ENCODE results near the gene PPP6R2.

DNA sequence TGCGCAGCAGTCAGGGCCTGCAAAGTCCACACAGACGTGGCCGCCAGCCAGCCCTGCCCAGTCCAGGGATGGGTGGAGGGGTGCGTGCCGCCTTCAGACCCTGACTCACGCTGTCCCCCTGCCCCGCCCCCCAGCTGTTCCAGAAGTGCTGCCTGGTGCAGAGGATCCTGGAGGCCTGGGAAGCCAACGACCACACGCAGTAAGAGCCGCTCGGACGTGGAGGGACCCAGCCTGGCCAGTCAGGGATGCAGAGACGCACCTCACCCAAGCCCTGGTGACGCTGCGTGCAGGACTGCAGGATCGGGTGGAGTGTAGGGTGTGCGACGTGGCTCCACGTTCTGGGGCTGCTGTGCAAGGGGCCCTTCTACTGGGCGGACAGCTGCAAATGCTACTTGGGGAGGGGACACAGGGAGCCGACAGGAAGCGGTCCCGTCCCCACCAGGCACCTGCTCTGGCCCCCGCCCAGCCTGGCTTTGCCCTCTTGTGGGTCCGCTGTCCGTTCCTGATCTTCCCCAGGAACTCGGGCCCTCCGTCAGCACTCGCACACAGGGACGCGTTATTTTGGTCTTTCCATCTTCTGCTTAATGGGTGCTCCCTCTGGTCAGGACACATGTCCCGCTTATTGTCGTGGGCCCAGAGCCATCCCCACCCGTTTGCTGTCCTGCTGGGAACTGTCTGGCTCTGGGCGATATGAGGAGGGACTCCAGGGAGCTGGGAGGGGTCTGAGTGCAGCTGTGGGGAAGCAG, 89.2 kb downstream of the PPP6R2 start:
- no peak for TF ChIP-seq RFX5 (IDR thresholded peaks at IDR 0.05)
- TF ChIP-seq, protein P1, sequence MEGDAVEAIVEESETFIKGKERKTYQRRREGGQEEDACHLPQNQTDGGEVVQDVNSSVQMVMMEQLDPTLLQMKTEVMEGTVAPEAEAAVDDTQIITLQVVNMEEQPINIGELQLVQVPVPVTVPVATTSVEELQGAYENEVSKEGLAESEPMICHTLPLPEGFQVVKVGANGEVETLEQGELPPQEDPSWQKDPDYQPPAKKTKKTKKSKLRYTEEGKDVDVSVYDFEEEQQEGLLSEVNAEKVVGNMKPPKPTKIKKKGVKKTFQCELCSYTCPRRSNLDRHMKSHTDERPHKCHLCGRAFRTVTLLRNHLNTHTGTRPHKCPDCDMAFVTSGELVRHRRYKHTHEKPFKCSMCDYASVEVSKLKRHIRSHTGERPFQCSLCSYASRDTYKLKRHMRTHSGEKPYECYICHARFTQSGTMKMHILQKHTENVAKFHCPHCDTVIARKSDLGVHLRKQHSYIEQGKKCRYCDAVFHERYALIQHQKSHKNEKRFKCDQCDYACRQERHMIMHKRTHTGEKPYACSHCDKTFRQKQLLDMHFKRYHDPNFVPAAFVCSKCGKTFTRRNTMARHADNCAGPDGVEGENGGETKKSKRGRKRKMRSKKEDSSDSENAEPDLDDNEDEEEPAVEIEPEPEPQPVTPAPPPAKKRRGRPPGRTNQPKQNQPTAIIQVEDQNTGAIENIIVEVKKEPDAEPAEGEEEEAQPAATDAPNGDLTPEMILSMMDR (IDR thresholded peaks at IDR 0.05): no peak
- TF ChIP-seq, protein P2, sequence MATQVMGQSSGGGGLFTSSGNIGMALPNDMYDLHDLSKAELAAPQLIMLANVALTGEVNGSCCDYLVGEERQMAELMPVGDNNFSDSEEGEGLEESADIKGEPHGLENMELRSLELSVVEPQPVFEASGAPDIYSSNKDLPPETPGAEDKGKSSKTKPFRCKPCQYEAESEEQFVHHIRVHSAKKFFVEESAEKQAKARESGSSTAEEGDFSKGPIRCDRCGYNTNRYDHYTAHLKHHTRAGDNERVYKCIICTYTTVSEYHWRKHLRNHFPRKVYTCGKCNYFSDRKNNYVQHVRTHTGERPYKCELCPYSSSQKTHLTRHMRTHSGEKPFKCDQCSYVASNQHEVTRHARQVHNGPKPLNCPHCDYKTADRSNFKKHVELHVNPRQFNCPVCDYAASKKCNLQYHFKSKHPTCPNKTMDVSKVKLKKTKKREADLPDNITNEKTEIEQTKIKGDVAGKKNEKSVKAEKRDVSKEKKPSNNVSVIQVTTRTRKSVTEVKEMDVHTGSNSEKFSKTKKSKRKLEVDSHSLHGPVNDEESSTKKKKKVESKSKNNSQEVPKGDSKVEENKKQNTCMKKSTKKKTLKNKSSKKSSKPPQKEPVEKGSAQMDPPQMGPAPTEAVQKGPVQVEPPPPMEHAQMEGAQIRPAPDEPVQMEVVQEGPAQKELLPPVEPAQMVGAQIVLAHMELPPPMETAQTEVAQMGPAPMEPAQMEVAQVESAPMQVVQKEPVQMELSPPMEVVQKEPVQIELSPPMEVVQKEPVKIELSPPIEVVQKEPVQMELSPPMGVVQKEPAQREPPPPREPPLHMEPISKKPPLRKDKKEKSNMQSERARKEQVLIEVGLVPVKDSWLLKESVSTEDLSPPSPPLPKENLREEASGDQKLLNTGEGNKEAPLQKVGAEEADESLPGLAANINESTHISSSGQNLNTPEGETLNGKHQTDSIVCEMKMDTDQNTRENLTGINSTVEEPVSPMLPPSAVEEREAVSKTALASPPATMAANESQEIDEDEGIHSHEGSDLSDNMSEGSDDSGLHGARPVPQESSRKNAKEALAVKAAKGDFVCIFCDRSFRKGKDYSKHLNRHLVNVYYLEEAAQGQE (IDR thresholded peaks at IDR 0.05): no peak

Data from A549 (cell line).